ENCODE measurements around the gene CCDC91. TPM values are rescaled to one million over a fixed set of nuclear protein-coding genes. Genes with fewer than 3 reads are reported as not detected.
A peak's percentile ranks its signal among the peaks of the same experiment; 100 is the strongest.
"Not testable (repeated sequence)": the region's sequence is repeated elsewhere in the genome, so short reads cannot be mapped to it uniquely, and the experiment has no call there.

The CCDC91 gene
- total RNA-seq, 1 donor from 2014 or later = 43.0 TPM

GRCh38 chr12:28374556-28374955 is 184.3 kb downstream of the CCDC91 start:
- DNase-seq = no peak

- no peak for DNase-seq
Measured at GRCh38 chr12:28378736-28379135, 188.5 kb downstream of the CCDC91 start.

GRCh38 chr12:28379779-28380178 is 189.5 kb downstream of the CCDC91 start:
- not testable (repeated sequence) for DNase-seq

- no peak for DNase-seq
Measured at GRCh38 chr12:28383368-28383767, 193.1 kb downstream of the CCDC91 start.

- DNase-seq = no peak
Measured at GRCh38 chr12:28388879-28389278, 198.6 kb downstream of the CCDC91 start.

GRCh38 chr12:28390206-28390605 is 199.9 kb downstream of the CCDC91 start:
- DNase-seq = no peak

- peak; percentile 63 for DNase-seq
Measured at GRCh38 chr12:28390761-28391385, 200.6 kb downstream of the CCDC91 start.

GRCh38 chr12:28409892-28410291 is 219.6 kb downstream of the CCDC91 start:
- no peak for DNase-seq

GRCh38 chr12:28413460-28414109 is 223.3 kb downstream of the CCDC91 start:
- no peak for DNase-seq

- DNase-seq = no peak
Measured at GRCh38 chr12:28415755-28416154, 225.5 kb downstream of the CCDC91 start.

- no peak for DNase-seq
Measured at GRCh38 chr12:28421374-28421773, 231.1 kb downstream of the CCDC91 start.

GRCh38 chr12:28424965-28425364 is 234.7 kb downstream of the CCDC91 start:
- peak; percentile 6 for DNase-seq

GRCh38 chr12:28425526-28425925 is 235.3 kb downstream of the CCDC91 start:
- no peak for DNase-seq

GRCh38 chr12:28427046-28427445 is 236.8 kb downstream of the CCDC91 start:
- DNase-seq = no peak

- no peak for DNase-seq
Measured at GRCh38 chr12:28440081-28440608, 249.9 kb downstream of the CCDC91 start.

- no peak for DNase-seq
Measured at GRCh38 chr12:28442101-28442500, 251.8 kb downstream of the CCDC91 start.

- peak; percentile 15 for DNase-seq
Measured at GRCh38 chr12:28443337-28443736, 253.1 kb downstream of the CCDC91 start.

GRCh38 chr12:28446031-28446430 is 255.8 kb downstream of the CCDC91 start:
- DNase-seq = no peak

- no peak for DNase-seq
Measured at GRCh38 chr12:28453686-28454085, 263.4 kb downstream of the CCDC91 start.

- DNase-seq = no peak
Measured at GRCh38 chr12:28456934-28457710, 266.9 kb downstream of the CCDC91 start.

- DNase-seq = no peak
Measured at GRCh38 chr12:28457785-28458184, 267.5 kb downstream of the CCDC91 start.

GRCh38 chr12:28459481-28459880 is 269.2 kb downstream of the CCDC91 start:
- no peak for DNase-seq
